BLaER1 treated with 17β-estradiol and CSF1 and Interleukin-3, amounts not matched to agents 10 nM and 100 nM (cell line): ENCODE measurements around the gene ACO2.
A peak's percentile ranks its signal among the peaks of the same experiment; 100 is the strongest.

ENCODE experiments used
- H3K27ac ChIP-seq, 11 experiments: shearing (Covaris generic); formaldehyde crosslinking; 2 replicates each; pipeline ENCODE4 v1.8.1; 2022
- H3K27me3 ChIP-seq, 11 experiments: shearing (Covaris generic); formaldehyde crosslinking; 2 replicates each; pipeline ENCODE4 v1.8.1; 2022
- H3K36me3 ChIP-seq, 11 experiments: shearing (Covaris generic); formaldehyde crosslinking; 2 replicates each; pipeline ENCODE4 v1.8.1; 2022
- H3K4me1 ChIP-seq, 10 experiments: shearing (Covaris generic); formaldehyde crosslinking; 2 replicates each; pipeline ENCODE4 v1.8.1; 2022
- H3K4me2 ChIP-seq, 11 experiments: shearing (Covaris generic); formaldehyde crosslinking; 2 replicates each; pipeline ENCODE4 v1.8.1; 2022
- H3K4me3 ChIP-seq, 10 experiments: shearing (Covaris generic); formaldehyde crosslinking; 2 replicates each; pipeline ENCODE4 v1.8.1; 2022
- H3K9ac ChIP-seq, 11 experiments: shearing (Covaris generic); formaldehyde crosslinking; 2 replicates each; pipeline ENCODE4 v1.8.1; 2022
- H3K9me3 ChIP-seq, 11 experiments: shearing (Covaris generic); formaldehyde crosslinking; replicated peaks in 1 of 11; 2 replicates each; pipeline ENCODE4 v1.8.1; 2022
- H4K20me1 ChIP-seq, 11 experiments: shearing (Covaris generic); formaldehyde crosslinking; 2 replicates each; pipeline ENCODE4 v1.8.1; 2022
- Cebpa-rat ChIP-seq, 11 experiments: shearing (Covaris generic); IDR thresholded peaks; 2 replicates each; pipeline ENCODE4 v1.8.1; 2022

Gene ACO2

DNA sequence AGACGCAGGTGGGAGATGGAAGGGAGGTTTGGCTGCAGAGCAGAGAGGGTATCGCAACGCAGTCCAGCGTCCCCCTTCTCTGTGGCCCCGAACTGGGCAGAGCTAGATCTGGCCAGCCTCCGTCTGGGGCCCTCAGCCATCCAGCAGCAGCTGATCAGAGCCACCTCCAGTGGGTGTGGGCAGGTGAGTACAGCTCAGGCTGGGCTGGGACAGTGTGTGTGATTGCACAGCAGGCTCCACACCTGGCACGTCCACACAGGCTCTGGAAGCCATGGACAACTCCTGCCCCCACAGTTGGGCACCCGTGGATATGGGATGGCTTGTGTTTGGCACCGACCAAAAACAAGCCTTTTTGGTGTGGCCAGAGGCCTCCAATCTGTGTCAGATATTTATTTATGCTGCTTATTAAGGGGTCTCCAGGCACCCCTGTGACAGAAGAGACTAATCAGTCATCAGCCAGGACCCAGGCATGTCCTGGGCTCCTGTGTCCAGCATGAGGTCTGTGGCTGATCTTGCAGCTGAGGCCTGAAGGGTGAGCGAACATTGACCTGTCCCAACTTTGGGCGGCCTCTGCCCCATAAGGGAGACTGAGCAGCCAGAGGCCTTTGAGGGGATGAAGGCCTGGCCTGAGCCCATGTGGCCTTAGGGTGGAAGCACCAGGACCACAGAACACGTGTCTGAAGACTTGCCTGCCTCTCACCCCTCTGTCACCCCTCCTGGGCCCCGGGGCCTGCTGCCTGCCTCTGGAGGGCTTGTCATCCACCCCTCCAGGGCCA is 56.7 kb downstream of the ACO2 start:
- H3K9me3 ChIP-seq = no peaks in the 10 kb centered on the region
- H4K20me1 ChIP-seq = peaks cover 39 to 93% (median 79%) of the 10 kb centered on the region in 11 experiments; a peak in 21 of 22 replicates
- peak overlapping the region in 5 of 11 experiments; percentile 13 to 30 (median 18); a peak in 3 of 22 replicates for H3K27ac ChIP-seq
- H3K4me1 ChIP-seq = peaks cover 20 to 49% (median 37%) of the 10 kb centered on the region in 10 experiments
- no peak for TF ChIP-seq Cebpa-rat (IDR thresholded peaks at IDR 0.05)
- H3K4me3 ChIP-seq = no peak overlapping the region
- peak overlapping the region in 10 of 11 experiments; percentile 10 to 65 (median 28); a peak in 7 of 22 replicates for H3K9ac ChIP-seq
- peak overlapping the region; percentile 32 to 73 (median 59); a peak in 14 of 22 replicates for H3K4me2 ChIP-seq
- H3K27me3 ChIP-seq = no peaks in the 10 kb centered on the region
- peaks cover 76 to 100% (median 91%) of the 10 kb centered on the region in 11 experiments for H3K36me3 ChIP-seq

DNA sequence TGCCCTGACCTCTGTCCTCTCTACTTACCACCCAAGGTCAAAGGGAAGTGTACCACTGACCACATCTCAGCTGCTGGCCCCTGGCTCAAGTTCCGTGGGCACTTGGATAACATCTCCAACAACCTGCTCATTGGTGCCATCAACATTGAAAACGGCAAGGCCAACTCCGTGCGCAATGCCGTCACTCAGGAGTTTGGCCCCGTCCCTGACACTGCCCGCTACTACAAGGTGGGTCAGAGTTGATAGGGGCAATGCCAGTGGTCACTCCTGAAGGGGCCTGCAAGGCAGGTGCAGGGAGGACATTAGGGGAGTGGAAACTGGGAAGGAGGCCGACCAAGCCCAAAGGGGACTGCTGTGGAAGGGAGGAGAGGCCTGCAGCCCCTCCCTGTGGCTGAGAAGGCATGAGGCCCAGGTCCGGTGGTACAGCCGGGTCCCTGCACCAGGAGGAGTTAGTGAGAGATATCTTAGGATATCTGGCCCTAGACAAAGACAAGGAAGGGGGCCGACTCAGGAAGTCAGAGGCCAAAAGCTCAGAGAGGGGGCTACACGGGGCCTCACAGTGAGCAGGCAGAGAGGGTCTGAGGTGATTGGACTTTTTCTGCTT is 57.4 kb downstream of the ACO2 start:
- peak overlapping the region in 7 of 11 experiments; percentile 9 to 55 (median 21); a peak in 5 of 22 replicates for H3K9ac ChIP-seq
- TF ChIP-seq Cebpa-rat (IDR thresholded peaks at IDR 0.05) = no peak
- peaks cover 39 to 97% (median 86%) of the 10 kb centered on the region in 11 experiments; a peak in 21 of 22 replicates for H4K20me1 ChIP-seq
- H3K4me3 ChIP-seq = no peak overlapping the region
- H3K9me3 ChIP-seq = no peaks in the 10 kb centered on the region
- peak overlapping the region in 3 of 11 experiments; percentile 12 to 27 (median 20); a peak in 3 of 22 replicates for H3K27ac ChIP-seq
- H3K36me3 ChIP-seq = peaks cover 83 to 100% (median 92%) of the 10 kb centered on the region in 11 experiments
- H3K4me2 ChIP-seq = no peak overlapping the region
- peaks cover 20 to 49% (median 37%) of the 10 kb centered on the region in 10 experiments for H3K4me1 ChIP-seq
- no peaks in the 10 kb centered on the region for H3K27me3 ChIP-seq

DNA sequence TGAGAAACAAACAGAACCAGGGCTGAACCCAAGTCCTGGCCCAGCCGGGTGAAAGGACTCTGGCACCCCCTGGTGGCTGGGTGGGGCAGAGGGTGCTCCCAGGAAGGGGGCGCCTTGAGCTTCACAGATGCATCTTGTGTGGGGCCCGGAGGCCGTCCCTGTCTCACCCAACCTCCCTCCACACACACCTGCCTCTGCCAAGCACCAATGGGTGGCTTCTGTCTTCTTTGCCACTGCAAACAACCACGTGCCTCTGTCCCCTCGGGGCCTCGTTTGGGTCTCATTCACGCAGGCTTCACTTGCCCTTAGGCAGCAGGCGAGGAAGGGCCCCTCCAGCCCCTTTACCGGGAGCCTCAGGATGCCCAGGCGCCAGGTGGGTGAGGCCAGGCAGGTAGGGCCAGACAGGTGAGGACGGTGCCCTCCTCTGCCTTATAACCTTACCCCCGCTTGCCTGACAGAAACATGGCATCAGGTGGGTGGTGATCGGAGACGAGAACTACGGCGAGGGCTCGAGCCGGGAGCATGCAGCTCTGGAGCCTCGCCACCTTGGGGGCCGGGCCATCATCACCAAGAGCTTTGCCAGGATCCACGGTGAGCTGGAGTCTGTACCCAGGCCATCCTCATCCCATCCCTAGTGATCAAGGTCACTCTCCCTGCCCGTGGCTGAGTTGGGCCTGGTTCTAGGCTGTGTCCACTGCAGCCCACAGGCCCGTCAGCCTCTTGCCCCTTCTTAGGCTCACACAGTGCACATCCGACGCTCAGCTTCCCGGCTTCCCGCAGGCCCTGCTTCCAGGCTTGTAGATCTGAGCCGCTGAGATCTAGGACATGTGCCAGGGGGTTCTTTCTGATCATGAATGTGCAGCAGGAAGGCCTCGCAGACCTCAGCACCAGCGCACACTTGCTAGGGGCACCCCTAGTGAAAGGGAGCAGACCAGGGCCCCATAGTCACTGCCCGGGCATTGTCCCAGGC is 58.2 kb downstream of the ACO2 start:
- no peak for TF ChIP-seq Cebpa-rat (IDR thresholded peaks at IDR 0.05)
- Histone ChIP-seq H3K4me2 (no peak overlapping the region), H3K36me3 (peaks cover 88 to 100% (median 96%) of the 10 kb centered on the region in 11 experiments)

DNA sequence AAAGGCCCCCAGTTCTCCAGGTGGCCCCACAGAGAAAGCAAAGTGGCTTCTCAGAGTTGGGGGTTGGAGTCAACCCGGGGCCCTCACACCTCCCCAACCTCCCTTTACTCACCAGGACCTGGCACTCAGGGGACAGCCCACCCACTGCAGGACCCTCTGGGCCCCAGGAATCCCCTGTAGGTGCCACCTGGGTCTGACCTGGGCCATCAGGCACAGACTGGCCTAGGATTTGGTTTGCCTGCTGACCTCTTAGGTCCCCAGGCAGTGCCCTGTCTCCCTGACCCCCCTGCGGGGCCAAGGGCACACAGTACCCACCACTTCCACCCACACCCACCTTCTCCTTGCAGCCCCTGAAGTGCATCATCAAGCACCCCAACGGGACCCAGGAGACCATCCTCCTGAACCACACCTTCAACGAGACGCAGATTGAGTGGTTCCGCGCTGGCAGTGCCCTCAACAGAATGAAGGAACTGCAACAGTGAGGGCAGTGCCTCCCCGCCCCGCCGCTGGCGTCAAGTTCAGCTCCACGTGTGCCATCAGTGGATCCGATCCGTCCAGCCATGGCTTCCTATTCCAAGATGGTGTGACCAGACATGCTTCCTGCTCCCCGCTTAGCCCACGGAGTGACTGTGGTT is 59.3 kb downstream of the ACO2 start:
- Histone ChIP-seq H4K20me1 (peaks cover 56 to 100% (median 99%) of the 10 kb centered on the region in 11 experiments; a peak in 21 of 22 replicates), H3K27me3 (no peaks in the 10 kb centered on the region), H3K9ac (peak overlapping the region in 7 of 11 experiments; percentile 5 to 44 (median 19); a peak in 7 of 22 replicates), H3K27ac (peak overlapping the region in 2 of 11 experiments; percentile 6 to 25; a peak in 1 of 22 replicates), H3K36me3 (peaks cover 91 to 100% (median 96%) of the 10 kb centered on the region in 11 experiments), H3K4me2 (peak overlapping the region in 5 of 11 experiments; percentile 9 to 25 (median 23); a peak in 5 of 22 replicates), H3K9me3 (no peaks in the 10 kb centered on the region), H3K4me3 (no peak overlapping the region), H3K4me1 (peaks cover 24 to 54% (median 37%) of the 10 kb centered on the region in 10 experiments)
- no peak for TF ChIP-seq Cebpa-rat (IDR thresholded peaks at IDR 0.05)

More for the DNA sequence above, 58.2 kb downstream of the ACO2 start:
- Histone ChIP-seq H3K4me3 (no peak overlapping the region), H3K4me1 (peaks cover 24 to 52% (median 37%) of the 10 kb centered on the region in 10 experiments), H3K27me3 (no peaks in the 10 kb centered on the region), H3K9ac (peak overlapping the region in 7 of 11 experiments; percentile 9 to 46 (median 18); a peak in 5 of 22 replicates), H3K27ac (peak overlapping the region in 3 of 11 experiments; percentile 12 to 27 (median 20); a peak in 2 of 22 replicates), H4K20me1 (peaks cover 45 to 100% (median 93%) of the 10 kb centered on the region in 11 experiments; a peak in 21 of 22 replicates), H3K9me3 (no peaks in the 10 kb centered on the region)

DNA sequence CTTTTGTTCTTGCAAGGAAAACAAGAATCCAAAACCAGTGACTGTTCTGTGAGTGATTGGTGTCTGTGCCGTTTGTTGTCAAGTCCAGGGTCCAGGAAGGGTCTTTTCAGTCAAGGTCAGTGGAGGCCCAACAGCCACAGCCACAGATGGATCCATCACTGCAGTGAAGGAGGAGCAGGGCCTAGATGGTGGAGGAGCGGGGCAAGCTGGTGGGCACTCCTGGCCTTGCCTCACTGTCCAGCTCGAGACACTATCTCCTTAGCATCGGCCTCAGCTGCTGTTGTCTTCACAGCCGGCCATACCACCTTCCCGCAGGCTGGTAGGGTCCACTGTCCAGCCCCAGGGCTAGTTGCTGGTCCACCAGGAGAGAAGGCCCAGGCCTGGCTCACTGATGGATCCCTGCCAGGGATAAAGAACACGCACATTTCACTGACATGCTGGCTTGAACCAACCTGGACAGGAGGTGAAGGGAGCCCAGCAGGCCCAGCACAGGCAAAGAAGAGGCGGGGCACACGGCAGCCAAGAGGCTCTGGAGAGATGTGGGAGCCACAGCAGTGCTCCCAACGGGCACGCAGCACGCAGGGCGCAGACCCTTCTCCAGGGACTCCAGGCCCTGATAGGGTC is 60.1 kb downstream of the ACO2 start:
- Histone ChIP-seq H3K27me3 (no peaks in the 10 kb centered on the region), H3K9me3 (no peaks in the 10 kb centered on the region), H3K4me1 (peaks cover 16 to 53% (median 35%) of the 10 kb centered on the region in 10 experiments), H3K4me2 (peak overlapping the region in 3 of 11 experiments; percentile 9 to 25 (median 10); a peak in 2 of 22 replicates), H3K27ac (no peak overlapping the region), H3K4me3 (no peak overlapping the region), H3K9ac (peak overlapping the region in 4 of 11 experiments; percentile 2 to 38 (median 27); a peak in 2 of 22 replicates), H4K20me1 (peaks cover 60 to 100% (median 99%) of the 10 kb centered on the region in 11 experiments; a peak in 21 of 22 replicates), H3K36me3 (peaks cover 91 to 100% (median 96%) of the 10 kb centered on the region in 11 experiments)
- no peak for TF ChIP-seq Cebpa-rat (IDR thresholded peaks at IDR 0.05)

DNA sequence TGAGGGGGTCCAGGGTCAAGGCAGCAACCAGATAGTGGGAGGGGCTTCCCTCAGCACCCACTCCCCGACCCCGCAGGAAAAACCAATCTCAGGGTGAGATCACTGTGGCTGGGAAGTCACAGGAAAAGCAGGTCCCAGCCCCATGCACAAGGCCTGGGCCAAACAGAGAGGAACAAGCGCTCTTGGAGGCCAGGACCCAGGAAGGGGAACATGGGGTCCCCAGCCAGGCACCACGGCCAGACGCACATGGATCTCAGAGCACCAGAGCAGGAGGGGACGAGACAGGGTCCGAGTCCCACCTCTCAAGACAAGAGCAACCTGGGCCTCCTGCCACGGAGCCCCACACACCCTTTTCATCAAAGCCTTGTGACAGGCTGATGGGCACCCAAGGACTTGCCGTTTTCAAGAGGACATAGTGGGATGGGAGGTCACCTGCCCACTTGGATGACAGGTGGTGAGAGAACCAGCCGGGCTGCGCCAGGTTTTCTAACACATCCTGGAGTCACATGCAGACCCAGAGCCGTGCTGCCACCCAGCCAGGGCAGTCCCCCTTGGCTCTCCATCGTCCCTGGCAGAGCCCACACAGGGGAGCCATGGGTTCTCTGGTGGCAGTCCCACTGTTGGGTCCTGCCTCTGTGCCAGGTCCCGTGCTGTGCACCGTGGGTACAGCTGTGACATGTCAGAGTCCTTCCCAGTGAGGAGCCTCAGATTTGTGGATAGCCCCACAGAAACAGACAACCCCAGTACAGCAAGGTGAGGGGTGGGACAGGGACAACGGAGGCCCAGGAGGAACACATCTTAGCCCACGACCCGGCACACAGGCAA is 62.2 kb downstream of the ACO2 start:
- peak overlapping the region in 2 of 11 experiments; percentile 19 to 42; a peak in 1 of 22 replicates for H3K9ac ChIP-seq
- H4K20me1 ChIP-seq = peaks cover 45 to 100% (median 99%) of the 10 kb centered on the region in 11 experiments; a peak in 21 of 22 replicates
- no peaks in the 10 kb centered on the region for H3K27me3 ChIP-seq
- H3K4me1 ChIP-seq = peaks cover 0 to 35% (median 20%) of the 10 kb centered on the region in 10 experiments; a peak in 14 of 20 replicates
- H3K4me3 ChIP-seq = no peak overlapping the region
- TF ChIP-seq Cebpa-rat (IDR thresholded peaks at IDR 0.05) = no peak
- H3K4me2 ChIP-seq = no peak overlapping the region
- H3K9me3 ChIP-seq = no peaks in the 10 kb centered on the region
- H3K36me3 ChIP-seq = peaks cover 83 to 100% (median 90%) of the 10 kb centered on the region in 11 experiments
- no peak overlapping the region; a peak in 1 of 22 replicates for H3K27ac ChIP-seq
